HepG2 (cell line): ENCODE results near the gene PTPRH. TPM values are rescaled to one million over a fixed set of nuclear protein-coding genes. Genes with fewer than 3 reads are reported as not detected.
A peak's percentile ranks its signal among the peaks of the same experiment; 100 is the strongest.

Source experiments
- ARNT2 ChIP-seq: sonication (generic); formaldehyde crosslinking; IDR thresholded peaks from 2 replicates; pipeline ENCODE4 v1.8.0; 2022; ENCODE audit warnings: mild to moderate bottlenecking, low read depth, missing genetic modification reagents, moderate library complexity
- POLR2AphosphoS2 ChIP-seq: IDR thresholded peaks from 2 replicates; pipeline ENCODE4 v1.6.1; 2011; ENCODE audit warnings: low read depth, low read length, improper control_type of control experiment
- TSC22D2 ChIP-seq: sonication (generic); formaldehyde crosslinking; IDR thresholded peaks from 2 replicates; pipeline ENCODE4 v1.5.1; 2020; ENCODE audit warnings: missing genetic modification reagents, mild to moderate bottlenecking, borderline replicate concordance
- ZFYVE20 ChIP-seq: sonication (generic); formaldehyde crosslinking; IDR thresholded peaks from 2 replicates; pipeline ENCODE4 v1.8.0; 2023; ENCODE audit warnings: low read depth, mild to moderate bottlenecking, moderate library complexity, missing genetic modification reagents, borderline replicate concordance
- ZNF432 ChIP-seq: sonication (generic); formaldehyde crosslinking; IDR thresholded peaks from 2 replicates; pipeline ENCODE4 v1.5.0; 2020; ENCODE audit warnings: missing genetic modification reagents, mild to moderate bottlenecking, borderline replicate concordance
- polyA plus RNA-seq, 8 experiments: library from polyadenylated mRNA; depleted of rRNA in 3 of 8; stranded (reverse) in 7 of 8; unstranded in 1 of 8; fragments of >200 nt; fragmentation: Illumina TruSeq in 4 of 8; extraction: Trizol in 4 of 8; gene quantifications; 2 replicates each; pipeline versions ENCODE4 v1.2.1 to v1.2.3, GENCODE V29; 2011 to 2016; ENCODE audit warnings: low read depth in 4 of 8, missing spikeins in 1 of 8, mixed read lengths in 1 of 8; ENCODE audit not compliant: insufficient read depth in 1 of 8
- total RNA-seq, 5 experiments: library from RNA; depleted of rRNA; stranded (reverse); fragments of >200 nt; fragmentation: Illumina TruSeq; extraction: Trizol; gene quantifications; 2 replicates each; pipeline ENCODE4 v1.2.3, GENCODE V29; 2016; ENCODE audit warnings: low read depth in 1 of 5
- TF ChIP-seq, protein P1 (sequence below): sonication (generic); formaldehyde crosslinking; IDR thresholded peaks from 2 replicates; pipeline ENCODE4 v1.5.0; 2020; ENCODE audit warnings: mild to moderate bottlenecking, missing genetic modification reagents, borderline replicate concordance
- TF ChIP-seq, protein P2 (sequence below): IDR thresholded peaks from 2 replicates; pipeline ENCODE4 v1.6.1; 2016; ENCODE audit warnings: missing compliant biosample characterization, missing genetic modification reagents, borderline replicate concordance
- TF ChIP-seq, protein P3 (sequence below): sonication (generic); formaldehyde crosslinking; IDR thresholded peaks from 2 replicates; pipeline ENCODE4 v1.4.0; 2020; ENCODE audit warnings: mild to moderate bottlenecking, missing genetic modification reagents
- TF ChIP-seq, protein P4 (sequence below): IDR thresholded peaks from 2 replicates; pipeline ENCODE4 v1.6.1; 2016
- TF ChIP-seq, protein P5 (sequence below): IDR thresholded peaks from 2 replicates; pipeline ENCODE4 v1.6.1; 2016; ENCODE audit warnings: low read depth, missing genetic modification reagents, missing compliant biosample characterization
- TF ChIP-seq, protein P6 (sequence below): sonication (generic); formaldehyde crosslinking; IDR thresholded peaks from 2 replicates; pipeline ENCODE4 v1.5.1; 2020; ENCODE audit warnings: mild to moderate bottlenecking, missing genetic modification reagents, moderate library complexity

Gene PTPRH
- total and polyA plus RNA-seq, 2 of the 13 experiments (the other 11 are each of a cell fraction or from before 2014, with no cell fraction given), result 14.7 to 125 TPM

DNA sequence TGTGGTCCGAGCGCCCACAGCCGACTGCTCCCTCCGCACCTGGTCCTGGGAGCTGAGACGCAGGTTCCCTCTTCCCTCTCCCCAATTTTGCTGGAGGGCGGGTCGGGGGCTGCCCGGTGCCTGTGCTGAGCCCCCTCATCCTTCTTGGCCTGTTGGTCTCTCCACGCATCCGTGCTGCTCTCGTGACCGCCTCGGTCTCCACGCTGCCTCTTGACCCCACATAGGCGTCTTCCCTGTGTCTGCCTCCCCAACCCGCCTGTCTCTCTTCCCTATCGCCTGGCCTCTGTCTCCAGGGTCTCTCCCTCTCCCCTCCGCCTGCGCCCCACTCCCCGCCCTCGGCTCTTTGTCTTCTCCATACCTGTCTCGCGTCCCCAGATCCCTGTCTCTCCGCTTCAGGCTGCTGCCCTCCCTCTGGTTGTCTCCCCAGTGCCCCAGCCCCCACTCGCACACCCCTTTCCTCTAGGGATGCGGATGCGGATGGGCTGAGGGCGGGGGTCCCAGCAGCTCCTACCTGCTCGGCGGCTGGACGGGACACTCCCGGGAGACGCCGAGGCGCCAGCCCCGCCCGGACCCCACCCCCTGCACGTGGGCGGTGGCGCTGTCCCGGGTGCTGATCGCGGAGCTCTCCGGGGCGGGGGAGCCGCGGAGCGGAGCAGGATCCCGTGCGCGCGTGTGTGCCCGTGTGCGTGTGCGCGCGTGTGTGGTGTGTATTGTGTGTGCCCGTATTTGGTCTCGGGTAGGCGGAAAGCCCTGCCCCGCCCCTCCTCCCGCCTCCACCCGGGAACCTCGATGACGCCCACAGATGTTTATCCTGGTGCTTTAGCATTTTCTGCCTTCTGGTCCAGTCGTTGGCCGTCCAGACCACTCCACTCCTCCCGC lies 29.5 kb downstream of the PTPRH start, which contains the start of gene SYT5 (continued):
- TF ChIP-seq, protein P1, sequence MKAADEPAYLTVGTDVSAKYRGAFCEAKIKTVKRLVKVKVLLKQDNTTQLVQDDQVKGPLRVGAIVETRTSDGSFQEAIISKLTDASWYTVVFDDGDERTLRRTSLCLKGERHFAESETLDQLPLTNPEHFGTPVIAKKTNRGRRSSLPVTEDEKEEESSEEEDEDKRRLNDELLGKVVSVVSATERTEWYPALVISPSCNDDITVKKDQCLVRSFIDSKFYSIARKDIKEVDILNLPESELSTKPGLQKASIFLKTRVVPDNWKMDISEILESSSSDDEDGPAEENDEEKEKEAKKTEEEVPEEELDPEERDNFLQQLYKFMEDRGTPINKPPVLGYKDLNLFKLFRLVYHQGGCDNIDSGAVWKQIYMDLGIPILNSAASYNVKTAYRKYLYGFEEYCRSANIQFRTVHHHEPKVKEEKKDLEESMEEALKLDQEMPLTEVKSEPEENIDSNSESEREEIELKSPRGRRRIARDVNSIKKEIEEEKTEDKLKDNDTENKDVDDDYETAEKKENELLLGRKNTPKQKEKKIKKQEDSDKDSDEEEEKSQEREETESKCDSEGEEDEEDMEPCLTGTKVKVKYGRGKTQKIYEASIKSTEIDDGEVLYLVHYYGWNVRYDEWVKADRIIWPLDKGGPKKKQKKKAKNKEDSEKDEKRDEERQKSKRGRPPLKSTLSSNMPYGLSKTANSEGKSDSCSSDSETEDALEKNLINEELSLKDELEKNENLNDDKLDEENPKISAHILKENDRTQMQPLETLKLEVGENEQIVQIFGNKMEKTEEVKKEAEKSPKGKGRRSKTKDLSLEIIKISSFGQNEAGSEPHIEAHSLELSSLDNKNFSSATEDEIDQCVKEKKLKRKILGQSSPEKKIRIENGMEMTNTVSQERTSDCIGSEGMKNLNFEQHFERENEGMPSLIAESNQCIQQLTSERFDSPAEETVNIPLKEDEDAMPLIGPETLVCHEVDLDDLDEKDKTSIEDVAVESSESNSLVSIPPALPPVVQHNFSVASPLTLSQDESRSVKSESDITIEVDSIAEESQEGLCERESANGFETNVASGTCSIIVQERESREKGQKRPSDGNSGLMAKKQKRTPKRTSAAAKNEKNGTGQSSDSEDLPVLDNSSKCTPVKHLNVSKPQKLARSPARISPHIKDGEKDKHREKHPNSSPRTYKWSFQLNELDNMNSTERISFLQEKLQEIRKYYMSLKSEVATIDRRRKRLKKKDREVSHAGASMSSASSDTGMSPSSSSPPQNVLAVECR (CRISPR knock-in tag), result peak; percentile 69; the same call in 1 of the 2 replicates
- TF ChIP-seq, protein P2, sequence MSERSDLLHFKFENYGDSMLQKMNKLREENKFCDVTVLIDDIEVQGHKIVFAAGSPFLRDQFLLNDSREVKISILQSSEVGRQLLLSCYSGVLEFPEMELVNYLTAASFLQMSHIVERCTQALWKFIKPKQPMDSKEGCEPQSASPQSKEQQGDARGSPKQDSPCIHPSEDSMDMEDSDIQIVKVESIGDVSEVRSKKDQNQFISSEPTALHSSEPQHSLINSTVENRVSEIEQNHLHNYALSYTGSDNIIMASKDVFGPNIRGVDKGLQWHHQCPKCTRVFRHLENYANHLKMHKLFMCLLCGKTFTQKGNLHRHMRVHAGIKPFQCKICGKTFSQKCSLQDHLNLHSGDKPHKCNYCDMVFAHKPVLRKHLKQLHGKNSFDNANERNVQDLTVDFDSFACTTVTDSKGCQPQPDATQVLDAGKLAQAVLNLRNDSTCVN (CRISPR knock-in tag), result no peak; the same call in 1 of the 2 replicates
- TF ChIP-seq, protein P3, sequence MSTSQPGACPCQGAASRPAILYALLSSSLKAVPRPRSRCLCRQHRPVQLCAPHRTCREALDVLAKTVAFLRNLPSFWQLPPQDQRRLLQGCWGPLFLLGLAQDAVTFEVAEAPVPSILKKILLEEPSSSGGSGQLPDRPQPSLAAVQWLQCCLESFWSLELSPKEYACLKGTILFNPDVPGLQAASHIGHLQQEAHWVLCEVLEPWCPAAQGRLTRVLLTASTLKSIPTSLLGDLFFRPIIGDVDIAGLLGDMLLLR, result peak; percentile 88; the same call in 1 of the 2 replicates
- TF ChIP-seq, protein P4, sequence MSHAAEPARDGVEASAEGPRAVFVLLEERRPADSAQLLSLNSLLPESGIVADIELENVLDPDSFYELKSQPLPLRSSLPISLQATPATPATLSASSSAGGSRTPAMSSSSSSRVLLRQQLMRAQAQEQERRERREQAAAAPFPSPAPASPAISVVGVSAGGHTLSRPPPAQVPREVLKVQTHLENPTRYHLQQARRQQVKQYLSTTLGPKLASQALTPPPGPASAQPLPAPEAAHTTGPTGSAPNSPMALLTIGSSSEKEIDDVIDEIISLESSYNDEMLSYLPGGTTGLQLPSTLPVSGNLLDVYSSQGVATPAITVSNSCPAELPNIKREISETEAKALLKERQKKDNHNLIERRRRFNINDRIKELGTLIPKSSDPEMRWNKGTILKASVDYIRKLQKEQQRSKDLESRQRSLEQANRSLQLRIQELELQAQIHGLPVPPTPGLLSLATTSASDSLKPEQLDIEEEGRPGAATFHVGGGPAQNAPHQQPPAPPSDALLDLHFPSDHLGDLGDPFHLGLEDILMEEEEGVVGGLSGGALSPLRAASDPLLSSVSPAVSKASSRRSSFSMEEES (CRISPR knock-in tag), result peak; percentile 61; the same call in 1 of the 2 replicates
- TF ChIP-seq ARNT2 (CRISPR knock-in tag), result peak; percentile 54; the same call in 1 of the 2 replicates
- TF ChIP-seq, protein P5, sequence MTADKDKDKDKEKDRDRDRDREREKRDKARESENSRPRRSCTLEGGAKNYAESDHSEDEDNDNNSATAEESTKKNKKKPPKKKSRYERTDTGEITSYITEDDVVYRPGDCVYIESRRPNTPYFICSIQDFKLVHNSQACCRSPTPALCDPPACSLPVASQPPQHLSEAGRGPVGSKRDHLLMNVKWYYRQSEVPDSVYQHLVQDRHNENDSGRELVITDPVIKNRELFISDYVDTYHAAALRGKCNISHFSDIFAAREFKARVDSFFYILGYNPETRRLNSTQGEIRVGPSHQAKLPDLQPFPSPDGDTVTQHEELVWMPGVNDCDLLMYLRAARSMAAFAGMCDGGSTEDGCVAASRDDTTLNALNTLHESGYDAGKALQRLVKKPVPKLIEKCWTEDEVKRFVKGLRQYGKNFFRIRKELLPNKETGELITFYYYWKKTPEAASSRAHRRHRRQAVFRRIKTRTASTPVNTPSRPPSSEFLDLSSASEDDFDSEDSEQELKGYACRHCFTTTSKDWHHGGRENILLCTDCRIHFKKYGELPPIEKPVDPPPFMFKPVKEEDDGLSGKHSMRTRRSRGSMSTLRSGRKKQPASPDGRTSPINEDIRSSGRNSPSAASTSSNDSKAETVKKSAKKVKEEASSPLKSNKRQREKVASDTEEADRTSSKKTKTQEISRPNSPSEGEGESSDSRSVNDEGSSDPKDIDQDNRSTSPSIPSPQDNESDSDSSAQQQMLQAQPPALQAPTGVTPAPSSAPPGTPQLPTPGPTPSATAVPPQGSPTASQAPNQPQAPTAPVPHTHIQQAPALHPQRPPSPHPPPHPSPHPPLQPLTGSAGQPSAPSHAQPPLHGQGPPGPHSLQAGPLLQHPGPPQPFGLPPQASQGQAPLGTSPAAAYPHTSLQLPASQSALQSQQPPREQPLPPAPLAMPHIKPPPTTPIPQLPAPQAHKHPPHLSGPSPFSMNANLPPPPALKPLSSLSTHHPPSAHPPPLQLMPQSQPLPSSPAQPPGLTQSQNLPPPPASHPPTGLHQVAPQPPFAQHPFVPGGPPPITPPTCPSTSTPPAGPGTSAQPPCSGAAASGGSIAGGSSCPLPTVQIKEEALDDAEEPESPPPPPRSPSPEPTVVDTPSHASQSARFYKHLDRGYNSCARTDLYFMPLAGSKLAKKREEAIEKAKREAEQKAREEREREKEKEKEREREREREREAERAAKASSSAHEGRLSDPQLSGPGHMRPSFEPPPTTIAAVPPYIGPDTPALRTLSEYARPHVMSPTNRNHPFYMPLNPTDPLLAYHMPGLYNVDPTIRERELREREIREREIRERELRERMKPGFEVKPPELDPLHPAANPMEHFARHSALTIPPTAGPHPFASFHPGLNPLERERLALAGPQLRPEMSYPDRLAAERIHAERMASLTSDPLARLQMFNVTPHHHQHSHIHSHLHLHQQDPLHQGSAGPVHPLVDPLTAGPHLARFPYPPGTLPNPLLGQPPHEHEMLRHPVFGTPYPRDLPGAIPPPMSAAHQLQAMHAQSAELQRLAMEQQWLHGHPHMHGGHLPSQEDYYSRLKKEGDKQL (CRISPR knock-in tag), result no peak
- TF ChIP-seq ZNF432 (CRISPR knock-in tag), result no peak
- peak; percentile 48; the same call in 1 of the 2 replicates for TF ChIP-seq TSC22D2 (CRISPR knock-in tag)
- 0 out of 2 replicates have a peak, but pooled peaks have one; percentile 32 for TF ChIP-seq ZFYVE20 (CRISPR knock-in tag)
- no peak for TF ChIP-seq POLR2AphosphoS2
- TF ChIP-seq, protein P6, sequence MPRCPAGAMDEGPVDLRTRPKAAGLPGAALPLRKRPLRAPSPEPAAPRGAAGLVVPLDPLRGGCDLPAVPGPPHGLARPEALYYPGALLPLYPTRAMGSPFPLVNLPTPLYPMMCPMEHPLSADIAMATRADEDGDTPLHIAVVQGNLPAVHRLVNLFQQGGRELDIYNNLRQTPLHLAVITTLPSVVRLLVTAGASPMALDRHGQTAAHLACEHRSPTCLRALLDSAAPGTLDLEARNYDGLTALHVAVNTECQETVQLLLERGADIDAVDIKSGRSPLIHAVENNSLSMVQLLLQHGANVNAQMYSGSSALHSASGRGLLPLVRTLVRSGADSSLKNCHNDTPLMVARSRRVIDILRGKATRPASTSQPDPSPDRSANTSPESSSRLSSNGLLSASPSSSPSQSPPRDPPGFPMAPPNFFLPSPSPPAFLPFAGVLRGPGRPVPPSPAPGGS (CRISPR knock-in tag), result 0 out of 2 replicates have a peak, but pooled peaks have one; percentile 49
